HG02938 (cell line): Measurements from ENCODE around the gene GREB1.
"Not testable (repeated sequence)": the region's sequence is repeated elsewhere in the genome, so short reads cannot be mapped to it uniquely, and the experiment has no call there.

Experiments
- ATAC-seq: cut with Tn5 transposase; IDR thresholded peaks from one replicate; pipeline ENCODE4 v1.9.1; 2021; ENCODE audit warnings: mild to moderate bottlenecking, moderate library complexity; ENCODE audit not compliant: unreplicated experiment

GREB1 gene

GRCh38 chr2:11658208-11659114 lies 124.6 kb downstream of the GREB1 start:
- ATAC-seq = no peak

GRCh38 chr2:11659115-11659475 lies 125.2 kb downstream of the GREB1 start:
- ATAC-seq = no peak

DNA sequence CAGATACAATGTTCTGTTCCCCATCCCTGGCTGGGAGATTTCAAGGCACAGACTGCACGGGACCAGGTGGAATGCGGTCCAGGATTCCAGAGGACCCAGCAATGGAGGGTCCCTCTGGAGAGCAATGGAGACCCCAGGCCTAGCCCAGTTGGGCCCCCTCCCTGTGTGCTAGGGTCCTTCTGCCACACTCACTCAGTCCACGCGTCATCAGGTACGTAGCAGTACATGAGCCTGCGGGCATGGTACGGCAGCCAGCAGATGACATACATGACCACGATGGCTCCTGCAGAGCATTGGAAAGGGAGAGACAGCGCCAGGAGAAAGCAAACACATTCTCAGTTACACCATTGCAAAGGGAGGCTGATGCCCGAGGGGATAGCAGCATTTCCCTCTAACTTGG lies 126.0 kb downstream of the GREB1 start:
- ATAC-seq = no peak

DNA sequence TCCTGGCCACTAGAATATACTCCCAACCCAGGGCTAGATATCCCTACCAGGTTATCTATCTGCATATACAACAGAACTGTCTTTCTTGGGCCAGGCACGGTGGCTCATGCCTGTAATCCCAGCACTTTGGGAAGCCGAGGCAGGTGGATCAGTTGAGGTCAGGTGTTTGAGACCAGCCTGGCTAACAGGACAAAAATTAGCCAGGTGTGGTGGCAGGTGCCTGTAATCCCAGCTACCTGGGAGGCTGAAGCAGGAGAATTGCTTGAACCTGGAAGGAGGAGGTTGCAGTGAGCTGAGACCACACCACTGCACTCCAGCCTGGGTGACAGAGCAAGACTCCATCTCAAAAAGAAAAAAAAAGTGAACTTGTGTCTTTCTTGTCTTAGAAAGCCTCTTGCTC lies 126.6 kb downstream of the GREB1 start:
- not testable (repeated sequence) for ATAC-seq

DNA sequence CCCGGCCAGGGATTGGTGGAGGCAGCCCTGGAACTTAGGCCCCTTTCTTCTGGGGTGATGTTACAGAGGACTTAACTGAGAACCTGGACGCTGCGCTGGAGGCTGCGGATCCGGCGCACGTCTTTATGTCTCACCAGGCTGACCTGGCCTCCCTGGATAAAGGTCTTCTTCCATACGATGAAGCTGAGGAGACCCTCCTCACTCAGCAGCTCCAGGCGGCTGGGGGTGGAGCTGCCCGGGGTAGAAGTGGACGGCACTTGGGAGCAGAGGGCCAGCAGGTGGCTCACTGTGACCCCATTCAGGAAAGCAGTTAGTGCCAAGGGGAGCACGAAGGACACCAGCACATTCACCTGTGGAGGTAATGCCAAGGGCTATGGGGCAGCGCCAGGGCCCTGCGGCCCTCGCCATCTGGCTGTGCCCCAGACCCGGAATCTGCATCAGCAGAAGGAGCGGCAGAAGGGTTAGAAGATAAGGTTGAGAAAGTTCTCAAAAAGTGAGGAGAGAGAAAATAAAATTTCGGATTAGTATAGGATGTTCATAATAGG lies 128.1 kb downstream of the GREB1 start:
- ATAC-seq = no peak

GRCh38 chr2:11662882-11663281 lies 129.0 kb downstream of the GREB1 start:
- ATAC-seq = no peak

GRCh38 chr2:11663427-11663826 lies 129.6 kb downstream of the GREB1 start:
- ATAC-seq = no peak

- ATAC-seq = no peak
These were observed 131.2 kb downstream of the GREB1 start for GRCh38 chr2:11665028-11665427.

DNA sequence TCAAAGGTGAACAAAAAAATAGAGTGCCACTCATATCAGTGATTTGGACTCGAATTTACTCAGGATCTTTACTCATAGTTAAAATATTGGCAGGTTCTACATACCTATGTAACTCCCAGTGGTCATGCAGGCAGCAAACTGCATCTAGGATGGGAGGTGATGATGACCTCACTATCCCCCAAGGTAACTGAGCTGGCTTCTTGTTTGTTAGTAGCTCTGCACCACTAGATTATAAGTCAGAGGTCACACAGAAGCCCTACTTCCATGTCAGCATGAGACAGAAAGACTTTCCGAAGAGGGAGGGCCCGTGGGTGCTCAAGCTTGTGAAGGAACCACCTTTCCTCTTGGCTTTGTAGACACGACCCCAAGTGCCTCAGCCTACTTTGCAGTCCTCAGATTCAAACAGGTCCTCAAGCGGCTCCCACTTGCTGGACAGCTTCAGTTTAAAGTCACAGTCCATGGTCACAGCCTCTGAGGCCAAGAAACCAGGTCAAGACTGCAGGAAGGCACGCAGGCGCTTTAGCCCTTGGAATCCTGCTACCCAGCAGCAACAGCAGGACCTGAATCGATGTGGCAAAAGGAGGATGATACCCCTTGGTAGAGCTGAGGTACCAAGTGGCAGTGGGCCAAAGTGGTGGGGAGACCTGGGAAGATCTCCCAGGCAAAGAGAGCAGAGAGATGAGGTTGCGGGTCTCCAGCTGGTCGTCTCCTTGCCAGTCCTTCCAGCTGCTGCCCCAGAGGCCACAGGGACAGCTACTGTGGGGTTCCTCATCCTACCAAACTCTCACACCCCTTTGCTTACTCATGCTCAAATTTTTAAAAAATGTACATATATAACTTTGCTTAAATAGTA lies 131.9 kb downstream of the GREB1 start:
- no peak for ATAC-seq

DNA sequence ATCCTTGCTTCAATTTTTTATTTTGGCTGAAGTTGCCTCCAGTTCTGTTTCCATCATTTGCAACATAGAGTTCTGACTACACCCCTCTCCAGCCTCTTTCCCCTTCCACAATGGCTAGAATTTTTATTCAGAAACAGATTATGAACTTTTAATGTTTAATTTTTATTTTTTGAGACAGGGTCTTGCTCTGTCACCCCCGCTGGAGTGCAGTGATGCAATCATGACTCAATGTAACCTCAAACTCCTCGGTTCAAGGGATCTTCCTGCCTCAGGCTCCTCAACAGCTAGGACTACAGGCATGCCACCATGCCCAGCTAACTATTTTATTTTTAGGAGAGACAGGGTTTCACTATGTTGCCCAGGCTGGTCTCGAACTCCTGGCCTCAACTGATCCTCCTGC lies 133.3 kb downstream of the GREB1 start:
- no peak for ATAC-seq

DNA sequence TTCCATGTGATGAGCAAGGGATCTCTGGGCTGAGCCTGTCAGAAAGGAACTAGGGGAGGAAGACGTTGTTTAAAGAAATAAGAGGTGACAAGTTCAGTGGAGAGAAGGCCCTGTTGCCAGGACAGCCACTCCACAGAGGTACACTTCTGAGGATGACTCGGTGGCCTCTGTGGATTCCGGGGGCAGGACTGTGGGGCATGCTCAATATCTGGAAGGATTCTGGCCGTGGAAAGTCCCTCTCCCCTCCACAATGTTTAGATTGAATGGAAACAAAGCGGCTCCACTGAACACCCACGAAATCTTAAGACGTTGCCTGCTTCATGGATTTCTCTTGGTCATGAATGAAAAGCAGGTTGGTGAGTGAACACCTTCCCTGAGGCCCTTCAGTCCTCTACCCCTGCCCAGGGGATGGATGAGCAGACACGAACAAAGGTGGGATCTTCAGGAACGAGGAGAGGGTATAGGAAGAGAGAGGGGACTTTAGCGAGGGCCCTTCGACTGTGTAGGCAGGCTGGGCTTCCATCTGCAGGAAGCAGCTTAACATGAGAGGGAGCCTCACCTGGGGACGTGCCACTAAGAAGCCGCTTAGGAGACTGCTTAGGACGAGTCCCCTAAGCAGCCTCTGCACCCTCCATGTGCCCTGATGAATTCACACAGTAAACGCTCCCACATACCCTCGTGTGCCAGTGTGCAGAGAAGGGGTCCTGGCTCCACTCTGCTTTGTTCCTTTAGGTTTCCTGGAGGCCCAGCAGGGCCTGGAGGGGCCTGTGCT lies 134.2 kb downstream of the GREB1 start:
- ATAC-seq = no peak

- ATAC-seq = no peak
These were observed 135.8 kb downstream of the GREB1 start, which contains the start of gene NTSR2 for GRCh38 chr2:11669454-11670291. NTSR2 (minus strand) TSS chr2:11670195; CDS start chr2:11670129, 66 bp downstream.

GRCh38 chr2:11672407-11672806 lies 138.6 kb downstream of the GREB1 start:
- no peak for ATAC-seq

- no peak for ATAC-seq
These were observed 141.1 kb downstream of the GREB1 start for GRCh38 chr2:11674983-11675382.

DNA sequence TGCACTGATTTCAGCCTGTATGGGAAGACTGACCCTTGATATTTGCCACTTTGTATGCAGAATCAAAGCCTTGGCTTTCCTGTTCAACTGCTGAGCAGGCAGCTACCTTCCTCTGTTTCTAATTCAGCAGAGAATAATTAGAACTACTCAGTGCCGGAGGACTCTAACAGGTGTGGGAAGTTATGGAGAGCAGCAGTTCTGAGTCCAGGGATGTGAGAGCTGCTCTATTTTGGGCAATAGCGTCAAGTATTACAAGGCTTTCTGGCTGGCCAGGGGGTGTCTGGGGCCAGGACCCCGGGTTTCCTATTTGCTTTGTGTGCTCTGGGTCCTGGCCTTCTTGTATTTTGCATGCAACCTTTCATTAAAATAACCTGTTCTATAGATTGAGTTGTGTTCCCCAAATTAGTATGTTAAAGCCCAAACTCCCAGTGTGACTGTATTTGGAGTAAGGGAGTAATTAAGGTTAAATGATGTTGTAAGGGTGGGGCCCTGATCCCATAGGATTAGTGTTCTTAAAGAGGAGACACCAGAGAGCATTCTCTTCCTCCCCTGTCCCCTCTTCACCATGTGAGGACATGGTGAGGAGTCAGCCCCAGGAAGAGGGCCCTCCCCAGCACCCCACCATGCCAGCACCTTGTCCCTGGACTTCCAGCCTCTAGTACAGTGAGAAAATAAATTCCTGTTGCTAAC lies 141.7 kb downstream of the GREB1 start:
- ATAC-seq = no peak

DNA sequence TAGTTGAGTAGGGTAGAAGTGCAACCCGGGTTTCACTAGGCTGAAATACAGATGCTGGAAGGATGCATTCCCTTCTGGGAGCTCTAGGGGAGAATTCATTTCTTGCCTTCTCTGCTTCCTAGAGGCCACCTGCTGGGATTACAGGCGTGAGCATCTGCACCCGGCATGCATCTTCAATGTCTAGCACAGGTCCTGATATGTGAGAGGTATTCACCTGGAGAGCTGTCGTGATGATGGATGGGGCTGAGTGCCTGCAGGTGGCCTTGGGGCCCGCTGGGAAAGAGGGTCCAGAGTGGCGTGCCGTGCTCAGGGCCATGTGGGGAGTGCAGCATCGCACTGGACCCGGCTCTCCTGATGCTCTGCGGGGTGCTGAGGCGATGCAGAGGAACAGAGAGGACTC lies 142.8 kb downstream of the GREB1 start:
- ATAC-seq = no peak

GRCh38 chr2:11677136-11678055 lies 143.6 kb downstream of the GREB1 start:
- ATAC-seq = no peak

GRCh38 chr2:11678306-11678960 lies 144.6 kb downstream of the GREB1 start:
- ATAC-seq = no peak
